Neutrophil (primary cell): ENCODE results near the gene MICU2.

ENCODE experiments used
- H3K27ac ChIP-seq: fragments of 200-600 bp; sonication (generic); 2 replicates; pipeline ENCODE4 v1.5.1; 2016; ENCODE audit warnings: mild to moderate bottlenecking, moderate library complexity
- H3K27me3 ChIP-seq: fragments of 200-600 bp; sonication (generic); 2 replicates; pipeline ENCODE4 v1.6.0; 2016; ENCODE audit warnings: mild to moderate bottlenecking
- H3K36me3 ChIP-seq: fragments of 200-600 bp; sonication (generic); 2 replicates; pipeline ENCODE4 v1.5.1; 2017
- H3K4me1 ChIP-seq, 2 experiments: fragments of 200-600 bp in 1 of 2; sonication (generic) in 1 of 2; 1 replicate in 1 of 2; 2 replicates in 1 of 2; pipeline versions ENCODE4 v1.5.1 to v1.6.1; 2013 to 2016; ENCODE audit warnings: low read depth in 1 of 2, low read length in 1 of 2, mild to moderate bottlenecking in 1 of 2, moderate library complexity in 1 of 2; ENCODE audit not compliant: control insufficient read depth in 1 of 2, insufficient read depth in 1 of 2
- H3K4me3 ChIP-seq, 2 experiments: fragments of 200-600 bp in 1 of 2; sonication (generic) in 1 of 2; 1 replicate in 1 of 2; 2 replicates in 1 of 2; pipeline ENCODE4 v1.5.1; 2013 to 2016; ENCODE audit warnings: low read depth in 1 of 2, low read length in 1 of 2, mild to moderate bottlenecking in 1 of 2, moderate library complexity in 1 of 2
- H3K9me3 ChIP-seq: fragments of 200-600 bp; sonication (generic); 2 replicates; pipeline ENCODE4 v1.5.1; 2016
- TF ChIP-seq, protein P1 (sequence below): fragments of 200-600 bp; sonication (generic); IDR thresholded peaks from 2 replicates; pipeline ENCODE4 v1.5.1; 2016; ENCODE audit warnings: antibody characterized with exemption

The MICU2 gene

DNA sequence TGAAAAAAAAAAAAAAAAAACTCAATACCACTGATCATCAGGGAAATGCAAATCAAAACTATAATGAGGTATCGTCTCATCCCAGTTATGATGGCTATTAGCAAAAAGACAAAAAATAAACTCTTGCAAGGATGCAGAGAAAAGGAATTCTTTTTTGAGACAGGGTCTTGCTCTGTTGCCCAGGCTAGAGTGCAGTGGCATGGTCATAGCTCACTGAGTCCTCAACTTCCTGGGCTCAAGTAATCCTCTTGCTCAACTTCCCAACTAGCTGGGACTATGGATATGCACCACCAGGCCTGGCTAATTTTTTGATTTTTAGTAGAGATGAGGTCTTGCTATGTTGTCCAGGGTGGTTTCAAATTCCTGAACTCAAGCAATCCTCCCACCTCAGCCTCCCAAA is 59.5 kb downstream of the MICU2 start:
- Histone ChIP-seq H3K4me3 (no peak overlapping the region), H3K36me3 (no peaks in the 10 kb centered on the region), H3K4me1 (peaks cover 8 to 11% of the 10 kb centered on the region in 2 experiments), H3K27ac (no peak overlapping the region), H3K9me3 (no peaks in the 10 kb centered on the region), H3K27me3 (no peaks in the 10 kb centered on the region)
- TF ChIP-seq, protein P1, sequence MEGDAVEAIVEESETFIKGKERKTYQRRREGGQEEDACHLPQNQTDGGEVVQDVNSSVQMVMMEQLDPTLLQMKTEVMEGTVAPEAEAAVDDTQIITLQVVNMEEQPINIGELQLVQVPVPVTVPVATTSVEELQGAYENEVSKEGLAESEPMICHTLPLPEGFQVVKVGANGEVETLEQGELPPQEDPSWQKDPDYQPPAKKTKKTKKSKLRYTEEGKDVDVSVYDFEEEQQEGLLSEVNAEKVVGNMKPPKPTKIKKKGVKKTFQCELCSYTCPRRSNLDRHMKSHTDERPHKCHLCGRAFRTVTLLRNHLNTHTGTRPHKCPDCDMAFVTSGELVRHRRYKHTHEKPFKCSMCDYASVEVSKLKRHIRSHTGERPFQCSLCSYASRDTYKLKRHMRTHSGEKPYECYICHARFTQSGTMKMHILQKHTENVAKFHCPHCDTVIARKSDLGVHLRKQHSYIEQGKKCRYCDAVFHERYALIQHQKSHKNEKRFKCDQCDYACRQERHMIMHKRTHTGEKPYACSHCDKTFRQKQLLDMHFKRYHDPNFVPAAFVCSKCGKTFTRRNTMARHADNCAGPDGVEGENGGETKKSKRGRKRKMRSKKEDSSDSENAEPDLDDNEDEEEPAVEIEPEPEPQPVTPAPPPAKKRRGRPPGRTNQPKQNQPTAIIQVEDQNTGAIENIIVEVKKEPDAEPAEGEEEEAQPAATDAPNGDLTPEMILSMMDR = no peak

DNA sequence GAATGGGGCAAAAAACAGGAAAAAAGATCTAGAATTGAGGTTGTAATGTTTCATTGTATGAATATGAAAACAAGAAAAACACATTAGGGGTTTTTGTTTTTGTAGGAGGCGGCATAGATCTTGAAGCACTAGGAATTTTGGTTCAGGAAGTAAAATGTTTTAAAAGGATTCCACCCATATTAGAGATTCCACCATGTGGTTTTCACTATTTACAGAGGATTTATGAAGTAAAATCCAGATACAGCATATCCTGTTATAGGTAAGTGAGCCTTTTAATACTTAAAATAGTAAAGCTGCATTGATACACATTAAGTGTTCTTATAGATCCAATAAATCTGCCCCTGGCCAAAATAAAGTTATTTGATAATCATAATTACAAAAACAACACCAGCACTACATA is 61.4 kb downstream of the MICU2 start:
- H3K27ac ChIP-seq = no peak overlapping the region
- TF ChIP-seq, protein P1 = no peak
- H3K27me3 ChIP-seq = no peaks in the 10 kb centered on the region
- H3K9me3 ChIP-seq = no peaks in the 10 kb centered on the region
- H3K36me3 ChIP-seq = peaks cover 5% of the 10 kb centered on the region
- no peak overlapping the region for H3K4me3 ChIP-seq
- peaks cover 8 to 11% of the 10 kb centered on the region in 2 experiments for H3K4me1 ChIP-seq

DNA sequence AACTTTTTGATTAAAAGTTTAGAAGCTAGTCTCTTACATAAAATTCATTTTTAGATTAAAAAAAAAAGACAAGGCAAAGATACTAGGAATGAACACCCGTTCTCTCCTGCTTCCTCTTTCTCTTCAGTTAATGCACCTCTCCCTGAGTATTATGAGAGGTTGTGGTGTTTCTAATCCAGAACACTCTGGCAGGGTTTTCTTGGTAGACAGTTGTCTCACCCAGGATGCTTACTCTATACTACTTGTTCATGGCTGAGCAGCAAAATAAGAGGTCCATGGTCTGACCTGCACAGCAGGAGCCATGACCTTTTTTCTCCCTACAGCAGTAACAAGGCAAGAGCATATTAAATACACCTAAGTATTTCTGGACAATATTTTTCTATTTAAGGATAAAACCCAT is 62.0 kb downstream of the MICU2 start:
- peaks cover 8 to 11% of the 10 kb centered on the region in 2 experiments for H3K4me1 ChIP-seq
- TF ChIP-seq, protein P1 = no peak
- peaks cover 7% of the 10 kb centered on the region for H3K36me3 ChIP-seq
- no peaks in the 10 kb centered on the region for H3K27me3 ChIP-seq
- H3K4me3 ChIP-seq = no peak overlapping the region
- H3K27ac ChIP-seq = no peak overlapping the region
- H3K9me3 ChIP-seq = no peaks in the 10 kb centered on the region

DNA sequence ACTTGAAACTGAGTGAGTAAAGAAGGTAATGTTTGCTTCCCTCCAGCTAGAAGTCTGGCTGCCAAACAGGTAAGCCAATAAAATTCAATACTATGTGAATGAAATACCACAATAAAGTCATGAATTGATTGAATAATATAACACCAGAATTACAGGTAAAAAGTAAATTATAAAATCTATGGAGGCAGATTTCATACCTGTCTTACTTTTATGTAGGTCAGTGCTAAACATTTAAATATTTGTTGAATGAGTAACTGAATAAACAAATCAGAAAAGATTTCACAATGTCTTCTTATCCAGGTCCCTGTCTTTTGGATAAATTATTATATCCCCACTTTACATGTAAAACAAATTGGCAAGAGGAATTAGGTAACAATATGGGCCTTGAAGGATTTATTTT is 62.7 kb downstream of the MICU2 start:
- Histone ChIP-seq H3K27ac (no peak overlapping the region), H3K4me3 (no peak overlapping the region), H3K9me3 (no peaks in the 10 kb centered on the region), H3K27me3 (no peaks in the 10 kb centered on the region), H3K36me3 (peaks cover 7% of the 10 kb centered on the region), H3K4me1 (peaks cover 5 to 6% of the 10 kb centered on the region in 2 experiments)
- TF ChIP-seq, protein P1 = no peak

DNA sequence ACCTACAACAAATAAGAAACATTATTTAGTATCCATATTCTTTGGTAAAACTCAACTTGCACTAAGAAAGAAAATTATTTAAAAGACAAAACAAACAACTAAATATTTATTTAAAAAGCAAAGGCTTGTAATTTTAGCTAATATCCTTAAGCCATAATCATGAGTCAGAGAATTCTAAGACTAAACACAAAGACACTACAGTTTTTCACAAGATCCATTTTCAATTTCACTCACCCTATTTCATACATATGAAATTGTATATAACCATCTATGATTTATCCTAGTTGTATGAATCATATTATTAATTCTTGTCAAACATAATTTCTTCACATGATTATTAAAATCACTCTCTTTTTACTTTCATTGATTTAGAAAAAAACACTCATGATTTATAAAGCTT is 64.3 kb downstream of the MICU2 start:
- Histone ChIP-seq H3K36me3 (peaks cover 7% of the 10 kb centered on the region), H3K27me3 (no peaks in the 10 kb centered on the region), H3K4me3 (no peak overlapping the region), H3K9me3 (no peaks in the 10 kb centered on the region), H3K27ac (no peak overlapping the region), H3K4me1 (no peaks in the 10 kb centered on the region)
- TF ChIP-seq, protein P1 = no peak

DNA sequence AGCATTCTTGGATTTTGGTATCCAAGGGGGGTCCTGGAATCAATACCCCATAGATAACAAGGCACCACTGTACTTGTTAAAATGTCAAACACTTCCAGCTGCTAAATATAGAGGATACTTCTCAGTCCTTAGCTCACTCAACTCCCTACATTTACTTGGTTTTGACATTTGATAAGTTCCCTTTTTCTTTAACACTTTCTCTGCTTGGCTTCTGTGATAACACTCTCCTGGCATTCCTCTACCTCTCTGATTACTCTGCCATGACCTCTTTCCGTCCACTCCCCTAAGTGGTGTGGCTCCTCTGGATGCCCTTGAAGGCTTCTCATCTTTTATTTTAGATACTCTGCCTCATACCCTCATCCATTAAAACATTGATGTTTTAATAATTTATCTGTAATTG is 65.2 kb downstream of the MICU2 start:
- Histone ChIP-seq H3K4me3 (no peak overlapping the region), H3K27ac (no peak overlapping the region), H3K9me3 (no peaks in the 10 kb centered on the region), H3K4me1 (no peaks in the 10 kb centered on the region), H3K27me3 (no peaks in the 10 kb centered on the region), H3K36me3 (peaks cover 11% of the 10 kb centered on the region)
- TF ChIP-seq, protein P1 = no peak
